Stimulated activated CD4-positive, alpha-beta T cell treated with anti-CD3 and anti-CD28 coated beads, Interleukin-2, amount 100 ng/mL, for 24 hours (primary cell): ENCODE data around the gene WDPCP.
"Not testable (repeated sequence)": the region's sequence is repeated elsewhere in the genome, so short reads cannot be mapped to it uniquely, and the experiment has no call there.

Source experiments
- DNase-seq, 2 donors: peaks; one replicate each; pipeline ENCODE4 v3.0.0-alpha.2; 2020

The WDPCP gene

GRCh38 chr2:63093502-63093901 is 494.8 kb downstream of the WDPCP start:
- DNase-seq = no peak

GRCh38 chr2:63092857-63093256 is 495.4 kb downstream of the WDPCP start:
- DNase-seq = no peak

- no peak for DNase-seq
Measured at GRCh38 chr2:63092401-63092800, 495.9 kb downstream of the WDPCP start.

- no peak for DNase-seq
Measured at GRCh38 chr2:63086687-63087086, 501.6 kb downstream of the WDPCP start.

GRCh38 chr2:63081404-63081803 is 506.9 kb downstream of the WDPCP start:
- DNase-seq = no peak

GRCh38 chr2:63078852-63079606 is 509.2 kb downstream of the WDPCP start:
- peak in 1 of 2 donors; percentile 9 for DNase-seq

- not testable (repeated sequence) for DNase-seq
Measured at GRCh38 chr2:63074399-63074798, 513.9 kb downstream of the WDPCP start.

- no peak for DNase-seq
Measured at GRCh38 chr2:63073994-63074393, 514.3 kb downstream of the WDPCP start.

GRCh38 chr2:63071664-63072063 is 516.6 kb downstream of the WDPCP start:
- no peak for DNase-seq
